ENCODE data around the gene PRKAR1B. TPM values are rescaled to one million over a fixed set of nuclear protein-coding genes. Genes with fewer than 3 reads are reported as not detected.

Gene PRKAR1B
- total RNA-seq, 2 experiments from 2014 or later: 22.5 to 41.6 TPM

GRCh38 chr7:668139-668931 lies 58.7 kb downstream of the PRKAR1B start:
- Histone ChIP-seq H3K36me3 (ENCODE audit: insufficient read depth, low read length) (peaks cover 16% of the 10 kb centered on the region), H3K79me2 (ENCODE audit: insufficient read depth, low read depth, low read length) (no peaks in the 10 kb centered on the region), H3K4me1 (ENCODE audit: insufficient read depth, low read length, poor library complexity, severe bottlenecking) (no peaks in the 10 kb centered on the region), H3K4me2 (ENCODE audit: low read length) (no peak overlapping the region), H4K20me1 (ENCODE audit: insufficient read depth, low read length) (no peaks in the 10 kb centered on the region), H3K4me3 (ENCODE audit: low read depth, low read length, poor library complexity, severe bottlenecking) (no peak overlapping the region), H3K27ac (ENCODE audit: low read depth, low read length, poor library complexity, severe bottlenecking) (no peak overlapping the region), H3K9me3 (ENCODE audit: low read length) (no peaks in the 10 kb centered on the region), H3K9me2 (ENCODE audit: insufficient read depth, low read length) (no peaks in the 10 kb centered on the region), H2AFZ (ENCODE audit: low read length) (no peak overlapping the region)
- no TSS peak for BruUV-seq (replicated peaks)
- ChIA-PET POLR2A (interaction anchor here (1.7 kb wide), 1 partner anchor 9 kb away, joined by 4 read pairs; no protein-coding TSS in a partner anchor), CTCF (ENCODE audit: unreplicated experiment) (no interaction called here)
- no peak for DNase-seq (ENCODE audit: low spot score)
- TF ChIP-seq EZH2phosphoT487 (IDR thresholded peaks at IDR 0.05; ENCODE audit: borderline replicate concordance, low read depth, low read length) (no peak), CTCF (conservative IDR thresholded peaks at IDR 0.05; ENCODE audit: low read length) (no peak)
- intact Hi-C loops (cut with micrococcal nuclease; ENCODE audit: unreplicated experiment): no loop called here

GRCh38 chr7:666454-667292 lies 60.4 kb downstream of the PRKAR1B start:
- H2AFZ ChIP-seq (ENCODE audit: low read length): no peak overlapping the region
- H3K4me1 ChIP-seq (ENCODE audit: insufficient read depth, low read length, poor library complexity, severe bottlenecking): no peaks in the 10 kb centered on the region
- H3K27ac ChIP-seq (ENCODE audit: low read depth, low read length, poor library complexity, severe bottlenecking): no peak overlapping the region
- H3K9me2 ChIP-seq (ENCODE audit: insufficient read depth, low read length): no peaks in the 10 kb centered on the region
- H4K20me1 ChIP-seq (ENCODE audit: insufficient read depth, low read length): no peaks in the 10 kb centered on the region
- no peak overlapping the region for H3K4me3 ChIP-seq (ENCODE audit: low read depth, low read length, poor library complexity, severe bottlenecking)
- ChIA-PET CTCF (ENCODE audit: unreplicated experiment) (no interaction called here), POLR2A (no interaction called here)
- intact Hi-C loops (cut with micrococcal nuclease; ENCODE audit: unreplicated experiment): no loop called here
- peaks cover 16% of the 10 kb centered on the region for H3K36me3 ChIP-seq (ENCODE audit: insufficient read depth, low read length)
- BruUV-seq (replicated peaks): no TSS peak
- no peak for DNase-seq (ENCODE audit: low spot score)
- H3K79me2 ChIP-seq (ENCODE audit: insufficient read depth, low read depth, low read length): no peaks in the 10 kb centered on the region
- TF ChIP-seq CTCF (conservative IDR thresholded peaks at IDR 0.05; ENCODE audit: low read length) (no peak), EZH2phosphoT487 (IDR thresholded peaks at IDR 0.05; ENCODE audit: borderline replicate concordance, low read depth, low read length) (no peak)
- H3K4me2 ChIP-seq (ENCODE audit: low read length): no peak overlapping the region
- no peaks in the 10 kb centered on the region for H3K9me3 ChIP-seq (ENCODE audit: low read length)
